ENCODE data around the gene LIME1. TPM values are rescaled to one million over a fixed set of nuclear protein-coding genes. Genes with fewer than 3 reads are reported as not detected.

The LIME1 gene
- total RNA-seq, 1 experiment from 2014 or later = 27.4 TPM

GRCh38 chr20:63767456-63767855 is 31.0 kb downstream of the LIME1 start:
- Histone ChIP-seq H3K27me3 (ENCODE audit: insufficient read depth, low read length) (no peaks in the 10 kb centered on the region), H4K20me1 (ENCODE audit: insufficient read depth) (no peaks in the 10 kb centered on the region), H2AFZ (ENCODE audit: low read depth, low read length, poor library complexity, severe bottlenecking) (no peak overlapping the region), H3K27ac (ENCODE audit: low read depth, low read length) (no peak overlapping the region), H3K9ac (ENCODE audit: low read length) (no peak overlapping the region), H3K36me3 (ENCODE audit: control insufficient read depth in 1 of 2, insufficient read depth in 2 of 2, low read length in 2 of 2) (no peaks in the 10 kb centered on the region), H3K4me3 (replicated peaks in 1 of 2; ENCODE audit: low read depth in 1 of 2, low read length in 2 of 2) (no peak overlapping the region), H3K79me2 (ENCODE audit: insufficient read depth, low read length) (no peaks in the 10 kb centered on the region), H3K4me2 (ENCODE audit: low read length) (no peak overlapping the region), H3K9me2 (ENCODE audit: insufficient read depth) (no peaks in the 10 kb centered on the region), H3K4me1 (ENCODE audit: control insufficient read depth in 1 of 2, insufficient read depth in 2 of 2, low read length in 2 of 2) (no peaks in the 10 kb centered on the region), H3K9me3 (ENCODE audit: control insufficient read depth in 1 of 2, insufficient read depth in 1 of 2, low read depth in 1 of 2, low read length in 2 of 2) (no peaks in the 10 kb centered on the region)
- TF ChIP-seq TCF7L2 (IDR thresholded peaks at IDR 0.05; ENCODE audit: borderline replicate concordance, extremely low read depth, insufficient read depth, insufficient read length) (no peak), EZH2phosphoT487 (IDR thresholded peaks at IDR 0.05; ENCODE audit: borderline replicate concordance) (no peak), EZH2 (IDR thresholded peaks at IDR 0.05) (no peak), CEBPB (IDR thresholded peaks at IDR 0.05; ENCODE audit: low read depth) (no peak), SRF (IDR thresholded peaks at IDR 0.05; ENCODE audit: low read depth) (no peak), MAX (IDR thresholded peaks at IDR 0.05) (no peak), POLR2AphosphoS5 (IDR thresholded peaks at IDR 0.05; ENCODE audit: low read depth, low read length) (no peak), FOSL1 (IDR thresholded peaks at IDR 0.05; ENCODE audit: low read depth) (no peak), POLR2A (IDR thresholded peaks at IDR 0.05; ENCODE audit: borderline replicate concordance, extremely low read depth, insufficient read depth, insufficient read length) (no peak), ZBTB33 (IDR thresholded peaks at IDR 0.05; ENCODE audit: extremely low read depth, insufficient replicate concordance, low read length) (no peak), ZNF274 (IDR thresholded peaks at IDR 0.05; ENCODE audit: low read depth, low read length) (no peak), RAD21 (IDR thresholded peaks at IDR 0.05; ENCODE audit: low read depth) (no peak), ZFX (IDR thresholded peaks at IDR 0.05) (no peak), EGR1 (IDR thresholded peaks at IDR 0.05; ENCODE audit: low read depth) (no peak), SP1 (IDR thresholded peaks at IDR 0.05; ENCODE audit: low read depth) (no peak), CBX3 (IDR thresholded peaks at IDR 0.05; ENCODE audit: low read depth) (no peak)
- TF ChIP-seq, protein P1, sequence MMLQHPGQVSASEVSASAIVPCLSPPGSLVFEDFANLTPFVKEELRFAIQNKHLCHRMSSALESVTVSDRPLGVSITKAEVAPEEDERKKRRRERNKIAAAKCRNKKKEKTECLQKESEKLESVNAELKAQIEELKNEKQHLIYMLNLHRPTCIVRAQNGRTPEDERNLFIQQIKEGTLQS (IDR thresholded peaks at IDR 0.05) = no peak
- RAD21 ChIA-PET (ENCODE audit: low non-redundant PET in 1 of 2, low total read pairs in 2 of 2, uncharacterized antibody in 2 of 2, unreplicated experiment in 2 of 2) = no interaction called here
- BruUV-seq (replicated peaks) = no TSS peak
- intact Hi-C loops (cut with micrococcal nuclease) = no loop called here
- DNase-seq (ENCODE audit: low read depth, low spot score) (no peak), ATAC-seq (no peak)
- POLR2A ChIA-PET = no interaction called here
- CTCF ChIA-PET = no interaction called here
